Activated T-cell treated with anti-CD3 and anti-CD28 coated beads for 1 hour (primary cell): Measurements from ENCODE around the gene ATG12.
"Not testable (repeated sequence)": the region's sequence is repeated elsewhere in the genome, so short reads cannot be mapped to it uniquely, and the experiment has no call there.

Source experiments
- DNase-seq: peaks from one replicate; pipeline ENCODE4 v3.0.0-alpha.2; 2020; ENCODE audit warnings: low read depth

ATG12 gene

DNA sequence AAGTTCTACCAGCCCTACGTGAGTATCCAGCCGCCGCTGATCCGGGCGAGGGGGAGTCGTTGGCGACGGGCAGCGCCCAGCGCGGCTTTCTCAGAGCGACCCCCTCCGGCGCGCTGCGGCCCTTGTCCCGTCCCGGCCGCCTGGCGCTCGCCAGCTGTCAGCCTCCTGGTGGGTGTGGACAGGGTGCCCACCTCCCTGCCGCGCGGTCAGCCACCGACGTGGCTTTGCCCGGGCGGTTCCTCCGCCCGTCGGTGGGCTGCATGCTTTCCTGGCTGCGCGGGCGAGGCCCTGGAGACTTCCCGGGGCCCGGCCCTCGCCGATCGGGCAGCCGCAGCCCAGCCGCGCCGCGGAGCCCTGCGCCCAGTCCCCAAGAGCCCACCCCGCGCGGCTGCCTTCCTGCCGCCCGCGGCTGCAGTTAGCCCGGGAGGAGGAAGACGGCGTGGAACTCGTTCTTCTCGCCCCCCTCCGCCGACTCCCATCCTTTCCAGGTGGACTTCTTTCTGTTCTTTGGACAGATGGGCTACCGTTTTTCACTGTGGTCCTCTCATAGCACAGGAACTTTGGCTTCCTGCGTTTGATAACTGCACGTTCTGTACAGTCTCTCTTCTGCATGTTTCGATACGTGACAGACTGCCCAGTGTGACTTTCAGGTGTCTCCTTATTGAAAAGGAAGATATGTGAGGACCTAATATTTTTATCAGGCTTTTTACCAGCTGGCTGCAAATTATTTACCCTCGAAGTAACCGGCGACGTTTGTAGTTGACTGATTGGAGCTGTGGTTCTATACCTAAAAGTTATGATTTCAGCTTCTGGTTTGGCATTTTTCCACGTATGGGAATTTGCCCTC, 947 bp upstream of the ATG12 start:
- no peak for DNase-seq

DNA sequence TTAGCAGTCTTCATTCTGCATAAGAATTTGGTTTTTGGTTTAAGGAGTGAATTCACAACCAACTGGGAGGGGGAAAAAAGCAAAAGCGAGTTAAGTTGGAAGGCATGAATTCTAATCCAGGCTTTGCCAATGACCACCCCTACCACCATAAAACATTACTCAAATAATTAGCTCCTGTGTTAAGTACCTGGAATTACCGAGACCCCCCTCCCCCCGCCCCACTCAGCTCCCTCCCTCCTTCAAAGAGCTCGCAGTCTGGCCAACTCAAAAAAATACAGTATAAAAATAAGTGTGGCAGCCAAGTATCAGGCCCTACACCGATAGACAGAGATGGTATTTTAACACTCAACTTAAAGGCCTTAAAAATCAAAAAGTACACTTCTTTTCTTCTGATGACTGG, 492 bp downstream of the ATG12 start:
- no peak for DNase-seq

DNA sequence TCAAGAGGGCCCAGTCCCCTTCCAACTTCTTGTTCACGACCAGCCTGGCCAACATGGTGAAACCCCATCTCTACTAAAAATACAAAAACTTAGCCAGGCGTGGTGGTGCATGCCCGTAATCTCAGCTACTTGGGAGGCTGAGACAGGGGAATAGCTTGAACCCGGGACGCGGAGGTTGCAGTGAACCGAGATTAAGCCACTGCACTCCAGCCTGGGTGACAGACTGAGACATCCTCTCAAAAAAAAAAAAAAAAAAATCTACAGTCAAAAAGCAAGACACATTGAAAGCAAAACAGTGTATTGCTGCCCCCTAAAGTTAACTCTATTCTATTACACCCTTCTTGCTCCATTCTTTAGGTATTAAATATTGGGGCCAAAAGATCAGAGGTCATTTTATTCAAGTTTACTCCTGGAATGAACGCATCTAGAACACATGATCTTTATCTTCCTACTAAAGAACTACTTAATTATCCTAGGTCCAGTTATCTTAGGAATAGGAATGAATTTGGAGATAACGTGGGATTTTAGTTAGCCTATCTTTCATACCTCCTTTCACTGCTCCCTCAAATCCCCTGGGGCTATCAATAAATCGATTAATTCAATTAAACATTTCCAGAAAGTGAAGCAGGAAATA, 2.4 kb downstream of the ATG12 start:
- DNase-seq = no peak

DNA sequence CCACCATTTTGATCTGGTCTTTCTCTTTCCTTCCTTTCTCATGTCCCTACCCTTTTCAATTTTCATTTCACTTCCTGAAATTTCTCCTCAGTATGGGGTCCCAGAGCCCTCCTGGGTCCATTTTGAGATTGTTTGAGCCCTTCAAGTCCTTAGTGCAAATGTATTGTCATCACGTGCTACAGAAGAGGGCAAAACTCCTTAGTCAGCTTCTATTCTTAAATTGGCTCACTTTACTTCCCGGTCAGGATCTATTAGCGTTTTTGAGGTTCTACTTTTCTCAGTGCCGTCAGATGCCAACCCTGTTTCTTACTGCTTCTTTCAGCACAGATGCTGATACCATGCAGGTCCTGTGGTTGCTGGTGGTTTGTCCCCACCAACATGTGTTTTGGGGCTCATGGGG, 5.9 kb downstream of the ATG12 start:
- no peak for DNase-seq

DNA sequence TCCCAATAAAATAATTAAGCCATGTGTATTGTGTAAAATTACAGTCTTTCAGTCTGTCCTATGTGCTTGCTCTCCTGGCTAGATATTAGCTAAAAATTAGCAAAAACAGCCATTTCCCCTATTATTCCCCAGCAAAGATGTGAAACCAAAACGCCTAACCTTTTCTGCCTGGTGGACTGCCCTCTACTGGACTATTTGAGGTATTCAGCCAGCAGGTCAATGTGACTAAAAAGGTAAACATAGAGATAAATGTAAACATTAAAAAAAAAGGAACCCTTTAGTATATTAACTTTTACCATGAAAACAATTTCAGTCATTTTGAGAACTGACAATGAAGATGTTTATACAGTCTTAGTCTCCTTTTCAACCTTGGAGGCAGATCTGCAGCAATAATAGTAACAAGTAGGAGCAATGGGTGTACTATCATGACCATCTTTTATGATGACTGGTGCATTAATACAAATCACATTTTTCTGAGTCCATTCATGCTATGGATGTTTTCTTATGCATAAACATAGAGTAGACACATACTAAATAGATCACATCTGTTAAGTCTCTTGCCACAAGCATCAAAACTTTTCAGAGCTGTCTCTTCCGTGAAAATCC, 10.1 kb downstream of the ATG12 start:
- DNase-seq = no peak

DNA sequence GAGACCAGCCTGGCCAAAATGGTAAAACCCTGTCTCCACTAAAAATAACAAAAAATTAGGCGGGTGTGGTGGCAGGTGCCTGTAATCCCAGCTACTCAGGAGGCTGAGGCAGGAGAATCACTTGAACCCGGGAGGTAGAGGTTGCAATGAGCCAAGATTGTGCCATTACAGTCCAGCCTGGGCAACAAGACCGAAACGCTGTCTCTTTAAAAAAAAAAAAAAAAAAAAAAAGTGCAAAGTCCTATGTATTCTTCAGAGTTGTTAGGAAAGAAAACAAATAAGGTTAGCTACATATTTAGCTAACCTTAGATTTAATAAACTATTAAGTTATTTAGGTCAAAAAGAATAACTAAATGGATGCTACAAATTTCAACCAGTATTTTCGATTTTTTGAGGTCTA, 11.5 kb downstream of the ATG12 start:
- no peak for DNase-seq

DNA sequence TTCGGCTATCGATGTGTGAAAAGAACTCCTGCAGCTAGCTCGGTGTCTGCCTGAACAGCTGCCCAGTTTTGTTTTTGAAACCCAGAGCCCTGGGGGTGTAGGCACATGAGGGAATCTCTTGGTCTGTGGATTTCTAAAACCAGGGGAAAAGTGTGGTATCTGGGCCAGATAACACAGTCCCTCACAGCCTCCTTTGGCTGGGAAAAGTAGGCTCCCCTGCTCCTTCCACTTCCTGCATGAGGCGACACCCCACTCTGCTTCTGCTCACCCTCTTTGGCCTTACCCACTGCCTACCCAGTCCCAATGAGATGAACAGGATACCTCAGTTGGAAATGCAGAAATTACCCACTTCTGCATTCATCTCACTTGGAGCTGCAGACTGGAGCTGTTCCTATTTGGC, 15.4 kb downstream of the ATG12 start:
- no peak for DNase-seq

DNA sequence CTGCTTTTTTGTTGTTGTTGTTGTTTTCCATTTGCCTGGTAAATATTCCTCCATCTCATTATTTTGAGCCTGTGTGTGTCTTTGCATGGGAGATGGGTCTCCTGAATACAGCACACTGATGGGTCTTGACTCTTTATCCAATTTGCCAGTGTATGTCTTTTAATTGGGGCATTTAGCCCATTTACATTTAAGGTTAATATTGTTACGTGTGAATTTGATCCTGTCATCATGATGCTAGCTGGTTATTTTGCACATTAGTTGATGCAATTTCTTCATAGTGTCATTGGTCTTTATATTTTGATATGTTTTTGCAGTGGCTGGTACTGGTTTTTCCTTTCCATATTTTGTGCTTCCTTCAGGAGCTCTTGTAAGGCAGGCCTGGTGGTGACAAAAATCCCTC, 16.4 kb downstream of the ATG12 start:
- DNase-seq = not testable (repeated sequence)

DNA sequence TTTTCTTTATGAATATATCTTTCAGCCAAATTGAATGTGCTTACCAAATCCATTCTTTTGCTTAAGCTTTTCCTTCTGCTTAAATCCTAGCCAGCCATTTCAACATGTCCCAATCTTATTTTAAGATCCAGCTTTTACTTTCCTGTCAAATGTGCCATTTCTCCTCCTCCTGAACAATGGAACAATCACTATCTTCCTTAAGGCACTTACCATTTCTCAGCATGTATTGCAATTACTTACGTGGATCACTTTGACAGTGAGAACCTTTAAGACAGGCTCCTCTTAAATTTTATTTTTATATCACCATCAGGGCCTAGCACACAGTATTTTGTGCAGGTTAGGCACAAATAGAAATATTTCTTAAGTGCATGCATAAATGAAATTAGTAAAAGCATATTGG, 20.5 kb downstream of the ATG12 start:
- DNase-seq = no peak

DNA sequence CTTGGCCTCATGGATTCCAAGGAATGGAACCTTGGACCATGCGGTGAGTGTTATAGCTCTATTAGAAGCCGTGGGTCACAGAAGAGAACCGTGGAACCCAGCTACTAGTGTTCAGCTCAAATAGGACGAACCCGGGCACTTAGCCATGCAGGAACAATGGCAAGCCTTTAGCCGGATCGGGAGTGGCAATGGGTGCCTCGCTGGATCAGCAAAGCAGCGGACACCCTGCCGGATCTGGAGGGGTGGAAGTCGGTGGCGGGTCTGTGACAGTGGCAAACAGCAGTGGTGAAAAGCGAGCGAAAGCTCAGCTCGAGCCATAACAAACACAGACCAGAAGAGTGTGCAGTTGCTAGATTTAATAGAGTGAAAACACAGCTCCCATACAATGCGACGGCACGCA, 22.5 kb downstream of the ATG12 start:
- no peak for DNase-seq

DNA sequence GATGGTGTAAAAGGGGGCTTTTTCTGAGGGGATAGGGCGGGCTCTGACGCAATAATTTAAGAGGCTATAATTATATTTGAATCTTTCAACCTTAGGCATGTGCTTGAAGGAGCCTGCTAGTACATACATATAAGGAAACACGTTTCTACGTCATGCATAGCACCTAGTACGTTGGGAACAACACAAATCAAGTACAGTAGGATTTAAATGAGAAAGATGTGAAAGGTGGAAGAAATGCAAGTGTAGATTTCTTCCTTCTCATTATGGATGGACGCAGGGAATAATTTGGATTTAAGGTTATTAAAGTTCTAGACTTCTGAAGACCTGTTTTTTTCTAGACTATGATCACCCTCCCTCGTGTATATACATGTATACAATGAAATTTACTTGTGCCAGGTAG, 24.0 kb downstream of the ATG12 start:
- no peak for DNase-seq

DNA sequence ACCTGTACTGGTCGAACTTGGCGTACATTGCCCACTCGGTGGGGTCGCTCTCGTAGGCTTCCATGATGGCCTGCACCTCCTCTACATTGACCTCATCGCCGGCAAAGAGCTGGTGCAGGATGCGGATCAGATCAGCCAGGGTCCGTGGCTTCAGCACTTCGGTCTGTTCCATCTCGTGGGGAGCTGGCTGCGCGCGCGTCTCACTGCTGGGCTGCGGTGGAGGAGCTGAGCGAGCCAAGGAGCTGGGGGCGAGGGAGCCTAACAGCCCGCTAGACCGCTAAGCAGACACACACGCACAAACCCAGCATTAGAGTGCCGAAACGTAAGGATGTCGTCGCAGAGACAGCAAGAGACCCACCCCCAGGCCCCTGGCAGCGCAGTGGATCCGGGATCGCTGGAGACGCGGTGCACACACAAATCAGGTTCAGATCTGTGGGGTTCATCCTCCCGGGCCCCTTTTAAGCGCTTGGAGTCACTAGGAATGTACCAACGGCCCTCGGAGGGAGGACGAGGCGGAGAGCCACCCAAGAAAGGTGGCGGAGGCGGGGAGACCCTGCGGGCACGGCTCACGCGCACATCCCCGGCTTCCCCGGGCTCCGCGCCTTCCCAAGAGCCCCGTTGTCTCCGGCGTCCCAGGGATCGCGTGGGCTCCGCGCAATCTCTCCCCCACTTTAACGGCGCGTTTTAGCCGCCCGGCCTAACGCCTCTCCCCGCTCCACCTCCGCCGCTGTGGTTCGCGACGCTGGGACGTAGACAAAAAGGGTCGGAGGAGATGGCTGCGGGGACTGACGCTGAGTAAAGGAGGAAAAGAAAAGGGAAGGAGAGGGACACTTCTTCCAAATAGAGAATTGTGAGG, 24.9 kb downstream of the ATG12 start, which contains the start of gene CDO1:
TSS of gene CDO1 (minus strand) at position 434 of the 856 bp plus-strand sequence. CDS start at position 172, 262 bp downstream.
- DNase-seq = no peak

DNA sequence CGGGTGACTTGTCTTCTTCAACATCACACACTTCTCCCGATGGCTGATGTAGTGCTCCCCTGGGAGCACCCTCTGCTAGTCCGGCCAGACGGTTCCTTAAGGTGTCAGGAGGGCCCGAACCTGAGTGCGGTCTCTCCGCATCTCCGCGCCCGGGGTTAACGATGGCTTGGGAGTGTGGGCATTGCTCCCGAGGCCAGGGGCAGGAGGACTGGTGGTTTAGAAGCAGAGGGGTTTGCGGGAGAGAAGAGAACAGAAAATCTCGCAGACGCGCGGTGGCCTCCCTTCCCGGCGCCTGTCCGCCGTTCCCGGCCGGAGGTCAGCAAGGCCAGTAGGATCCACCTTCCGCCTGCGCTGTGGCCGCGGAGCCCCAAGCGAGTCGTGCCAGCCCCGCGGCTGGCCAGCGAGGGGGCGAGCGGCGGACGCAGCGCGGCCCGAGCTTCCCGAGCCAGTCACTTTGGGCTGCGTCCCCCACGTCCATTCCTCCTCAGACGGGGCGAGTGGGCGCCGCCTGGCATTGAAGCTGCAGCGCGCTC, 25.6 kb downstream of the ATG12 start:
- DNase-seq = no peak

DNA sequence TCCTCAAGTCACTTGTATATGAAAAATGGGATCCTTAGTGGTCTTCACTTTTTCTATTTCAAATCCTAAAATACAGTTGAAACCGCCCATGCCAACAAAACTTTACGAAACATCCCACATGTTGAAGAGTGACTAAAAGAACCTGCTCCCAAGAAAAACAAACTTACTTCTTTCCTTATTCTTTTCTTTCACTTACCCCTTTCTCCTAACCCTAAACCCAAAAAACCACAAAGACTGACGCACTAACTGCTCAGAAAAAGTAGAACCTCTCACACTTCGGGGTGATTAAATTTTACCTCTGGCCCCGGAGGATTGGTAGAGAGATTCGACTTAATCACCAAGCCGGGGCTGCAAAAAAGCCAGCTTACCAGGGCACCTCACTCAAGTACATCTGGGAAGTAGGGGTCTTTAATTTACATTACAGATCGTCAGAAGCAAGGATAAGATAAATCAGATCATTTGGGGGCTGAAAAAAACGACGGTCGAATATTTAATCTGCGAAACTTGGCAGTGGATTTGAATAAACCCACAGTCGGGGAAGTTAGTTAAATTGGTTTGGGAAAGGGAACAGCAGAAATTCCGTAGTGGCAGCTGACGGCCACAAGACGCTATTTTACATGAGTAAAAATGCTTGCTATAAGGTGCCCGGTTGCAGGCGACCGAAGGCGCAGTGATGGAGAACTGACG, 26.2 kb downstream of the ATG12 start:
- DNase-seq = no peak

DNA sequence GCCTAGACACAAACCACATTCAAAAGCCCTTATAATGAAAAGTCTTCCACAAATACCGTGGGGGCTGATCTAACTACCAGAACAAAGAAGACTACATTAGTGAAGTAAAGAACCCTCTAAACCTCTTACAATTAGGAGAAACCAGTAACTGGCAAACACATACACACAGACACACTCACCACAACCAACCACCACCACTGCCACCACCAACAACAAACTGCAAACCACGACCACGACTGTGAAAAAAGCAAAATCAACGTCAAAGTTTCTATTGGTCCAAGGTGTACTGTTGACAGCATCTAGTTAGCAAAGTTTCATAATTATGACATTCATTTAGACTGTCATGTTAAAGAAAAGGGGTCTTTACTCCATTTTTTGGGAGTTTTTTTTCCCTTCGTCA, 27.6 kb downstream of the ATG12 start:
- no peak for DNase-seq

DNA sequence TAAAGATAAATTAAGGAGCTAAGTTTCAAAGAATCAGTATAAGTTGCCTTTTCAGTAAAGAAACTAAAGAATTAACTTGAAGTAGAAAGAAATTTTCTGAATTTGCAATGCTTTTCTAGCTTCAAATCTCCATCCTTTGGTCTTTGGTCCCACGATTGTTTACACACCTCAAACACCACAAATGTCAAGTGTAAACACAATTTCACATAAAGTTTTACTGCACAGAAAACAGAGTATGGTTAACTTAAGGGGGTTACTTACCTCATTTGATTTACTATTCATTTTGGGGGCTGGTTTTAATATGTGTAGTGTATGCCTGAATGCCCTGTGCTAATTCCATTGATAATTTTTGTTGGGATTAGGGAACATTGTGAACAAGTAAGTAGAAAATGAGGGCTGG, 29.0 kb downstream of the ATG12 start:
- no peak for DNase-seq

DNA sequence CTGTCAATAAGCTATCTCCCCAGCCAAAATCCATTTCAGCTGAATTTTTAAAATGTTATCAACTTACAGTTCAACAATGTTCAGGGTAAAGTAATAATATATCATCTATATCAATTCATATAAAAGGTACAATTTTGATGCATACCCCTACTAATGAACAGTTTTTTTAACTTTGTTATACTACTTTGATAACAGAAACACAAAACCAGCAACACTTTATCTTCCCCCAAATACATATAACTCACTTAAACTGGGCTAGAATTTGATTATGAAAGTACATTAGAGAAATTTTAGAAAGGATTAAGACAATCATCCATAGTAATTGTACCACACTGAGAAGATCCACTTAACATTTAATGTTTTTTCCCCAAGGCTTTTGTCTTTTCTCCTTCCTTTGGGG, 30.0 kb downstream of the ATG12 start:
- no peak for DNase-seq

DNA sequence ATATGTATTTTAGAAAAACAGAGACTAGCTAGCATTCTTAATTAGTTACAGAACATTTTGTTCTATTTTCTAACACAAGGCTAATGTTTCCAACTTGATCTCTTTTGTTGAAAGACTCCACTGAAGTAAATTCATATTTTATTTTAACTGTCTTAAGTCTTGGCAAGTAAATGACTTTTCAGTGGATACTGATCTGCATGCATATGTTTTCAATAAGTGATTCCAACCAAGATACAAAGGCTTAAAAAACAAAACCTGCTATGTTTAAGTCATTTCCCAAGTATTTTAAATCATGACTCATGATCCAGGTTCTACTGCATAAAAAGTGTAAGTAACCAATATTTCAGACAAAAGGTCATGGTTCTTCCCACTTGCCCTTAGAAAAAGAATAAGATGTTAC, 30.6 kb downstream of the ATG12 start:
- no peak for DNase-seq

DNA sequence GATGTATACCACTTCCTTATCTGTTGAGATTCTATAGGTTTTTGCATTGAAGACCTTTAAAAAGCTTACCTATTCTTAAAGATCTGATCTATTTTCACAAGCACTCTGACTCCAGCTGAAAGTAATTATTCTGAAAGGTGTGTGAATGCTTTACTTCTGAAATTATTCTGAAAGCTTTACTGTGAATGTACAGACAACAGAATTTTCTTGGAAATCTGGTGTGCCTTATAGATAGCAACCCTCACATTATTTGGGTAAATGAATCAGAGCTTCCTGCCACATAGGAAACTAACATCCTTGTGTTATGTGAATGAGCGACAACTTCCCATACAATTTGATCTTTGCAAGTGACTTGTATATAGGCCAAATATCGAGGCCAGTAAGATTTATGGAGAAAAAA, 31.4 kb downstream of the ATG12 start:
- DNase-seq = no peak

DNA sequence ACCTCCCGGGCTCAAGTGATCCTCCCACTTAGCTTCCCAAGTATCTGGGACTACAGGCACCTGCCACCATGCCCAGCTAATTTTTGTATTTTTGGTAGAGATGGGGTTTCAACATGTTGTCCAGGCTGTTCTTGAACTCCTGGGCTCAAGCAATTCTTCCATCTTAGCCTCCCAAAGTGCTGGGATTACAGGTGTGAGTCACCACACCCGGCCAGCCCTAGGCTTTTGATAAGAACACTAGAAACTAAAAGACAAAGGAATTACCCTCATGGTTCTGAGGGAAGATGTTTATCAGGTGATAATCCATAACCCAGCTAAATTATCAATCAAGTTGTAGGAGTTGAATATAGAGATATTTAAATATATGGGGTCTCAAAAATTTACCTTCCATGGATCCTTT, 33.3 kb downstream of the ATG12 start:
- not testable (repeated sequence) for DNase-seq

DNA sequence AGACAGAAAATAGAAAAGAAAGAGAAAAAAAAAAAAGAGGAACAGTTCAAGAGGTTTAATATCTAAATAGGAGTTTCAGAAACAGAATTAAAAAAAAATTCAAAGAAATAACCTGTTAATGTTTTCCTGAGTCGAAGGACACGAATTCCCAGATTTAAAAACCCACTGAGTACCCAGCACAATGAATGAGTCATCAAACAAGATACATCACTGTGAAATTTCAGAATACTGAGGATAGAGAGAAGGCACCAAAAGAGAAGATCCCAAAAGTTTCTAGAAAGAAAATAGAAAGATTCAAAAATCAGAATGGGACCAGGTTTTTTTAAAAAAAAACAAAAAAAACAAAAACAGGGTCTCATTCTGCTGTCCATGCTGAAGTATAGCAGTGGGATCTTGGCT, 33.7 kb downstream of the ATG12 start:
- no peak for DNase-seq
